Fibroblast of pulmonary artery (primary cell): ENCODE results near the gene ATRN.
A peak's percentile ranks its signal among the peaks of the same experiment; 100 is the strongest.
"Not testable (repeated sequence)": the region's sequence is repeated elsewhere in the genome, so short reads cannot be mapped to it uniquely, and the experiment has no call there.

ENCODE experiments used
- DNase-seq: peaks from one replicate; pipeline ENCODE4 v3.0.0-alpha.2; 2010; ENCODE audit warnings: low read depth
- H3K4me3 ChIP-seq: replicated peaks from 2 replicates; pipeline ENCODE4 v1.5.1; 2011; ENCODE audit warnings: low read depth, mild to moderate bottlenecking, control low read depth, low read length, moderate library complexity
- TF ChIP-seq, protein P1 (sequence below): IDR thresholded peaks from 2 replicates; pipeline ENCODE4 v1.5.1; 2011; ENCODE audit warnings: mild to moderate bottlenecking, control low read depth, low read length, inconsistent platforms; ENCODE audit errors: missing control alignments

ATRN gene

GRCh38 chr20:3590164-3590563 is 119.3 kb downstream of the ATRN start:
- no peak overlapping the region for H3K4me3 ChIP-seq
- TF ChIP-seq, protein P1, sequence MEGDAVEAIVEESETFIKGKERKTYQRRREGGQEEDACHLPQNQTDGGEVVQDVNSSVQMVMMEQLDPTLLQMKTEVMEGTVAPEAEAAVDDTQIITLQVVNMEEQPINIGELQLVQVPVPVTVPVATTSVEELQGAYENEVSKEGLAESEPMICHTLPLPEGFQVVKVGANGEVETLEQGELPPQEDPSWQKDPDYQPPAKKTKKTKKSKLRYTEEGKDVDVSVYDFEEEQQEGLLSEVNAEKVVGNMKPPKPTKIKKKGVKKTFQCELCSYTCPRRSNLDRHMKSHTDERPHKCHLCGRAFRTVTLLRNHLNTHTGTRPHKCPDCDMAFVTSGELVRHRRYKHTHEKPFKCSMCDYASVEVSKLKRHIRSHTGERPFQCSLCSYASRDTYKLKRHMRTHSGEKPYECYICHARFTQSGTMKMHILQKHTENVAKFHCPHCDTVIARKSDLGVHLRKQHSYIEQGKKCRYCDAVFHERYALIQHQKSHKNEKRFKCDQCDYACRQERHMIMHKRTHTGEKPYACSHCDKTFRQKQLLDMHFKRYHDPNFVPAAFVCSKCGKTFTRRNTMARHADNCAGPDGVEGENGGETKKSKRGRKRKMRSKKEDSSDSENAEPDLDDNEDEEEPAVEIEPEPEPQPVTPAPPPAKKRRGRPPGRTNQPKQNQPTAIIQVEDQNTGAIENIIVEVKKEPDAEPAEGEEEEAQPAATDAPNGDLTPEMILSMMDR = no peak
- DNase-seq = no peak

DNA sequence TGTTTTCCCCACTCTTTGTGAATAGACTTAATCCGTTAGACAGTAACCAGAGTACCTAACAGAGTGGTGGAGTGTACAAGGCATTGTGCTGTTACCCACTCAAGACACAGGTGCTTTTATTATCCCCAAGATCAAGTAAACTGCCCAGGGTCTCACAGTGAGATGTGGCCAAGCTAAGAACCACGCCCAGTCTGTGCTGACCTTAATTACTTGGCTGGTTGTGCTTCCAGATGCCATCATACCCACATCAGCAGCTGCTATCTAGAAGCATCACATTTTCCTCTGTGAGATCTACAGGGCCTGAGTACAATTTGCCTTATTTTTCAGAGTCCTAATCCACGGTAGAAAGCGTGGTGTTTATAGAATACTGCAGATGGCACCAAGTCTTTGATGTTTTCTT is 122.1 kb downstream of the ATRN start:
- no peak overlapping the region for H3K4me3 ChIP-seq
- no peak for DNase-seq
- TF ChIP-seq, protein P1 = no peak

- TF ChIP-seq, protein P1 = no peak
- no peak for DNase-seq
- H3K4me3 ChIP-seq = no peak overlapping the region
Observed at GRCh38 chr20:3595541-3595940, 124.7 kb downstream of the ATRN start.

- DNase-seq = no peak
- TF ChIP-seq, protein P1 = no peak
- no peak overlapping the region for H3K4me3 ChIP-seq
Observed at GRCh38 chr20:3603108-3603507, 132.3 kb downstream of the ATRN start.

DNA sequence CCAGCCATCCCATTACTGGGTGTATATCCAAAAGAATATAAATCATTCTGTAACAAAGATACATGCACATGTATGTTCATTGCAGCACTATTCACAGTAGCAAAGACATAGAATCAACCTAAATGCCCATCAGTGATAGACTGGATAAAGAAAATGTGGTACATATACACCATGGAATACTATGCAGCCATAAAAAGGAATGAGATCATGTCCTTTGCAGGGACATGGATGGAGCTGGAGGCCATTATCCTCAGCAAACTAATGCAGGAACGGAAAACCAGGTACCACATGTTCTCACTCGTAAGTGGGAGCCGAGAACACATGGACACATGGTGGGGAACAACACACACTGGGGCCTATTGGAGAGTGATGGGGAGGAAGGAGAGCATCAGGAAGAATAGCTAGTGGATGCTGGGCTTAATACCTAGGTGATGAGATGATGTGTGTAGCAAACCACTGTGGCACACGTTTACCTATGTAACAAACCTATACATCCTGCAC is 134.6 kb downstream of the ATRN start:
- H3K4me3 ChIP-seq, DNase-seq: not testable (repeated sequence)

- no peak overlapping the region for H3K4me3 ChIP-seq
- DNase-seq = peak; percentile 35
- TF ChIP-seq, protein P1 = no peak
Observed at GRCh38 chr20:3606021-3606420, 135.2 kb downstream of the ATRN start.

DNA sequence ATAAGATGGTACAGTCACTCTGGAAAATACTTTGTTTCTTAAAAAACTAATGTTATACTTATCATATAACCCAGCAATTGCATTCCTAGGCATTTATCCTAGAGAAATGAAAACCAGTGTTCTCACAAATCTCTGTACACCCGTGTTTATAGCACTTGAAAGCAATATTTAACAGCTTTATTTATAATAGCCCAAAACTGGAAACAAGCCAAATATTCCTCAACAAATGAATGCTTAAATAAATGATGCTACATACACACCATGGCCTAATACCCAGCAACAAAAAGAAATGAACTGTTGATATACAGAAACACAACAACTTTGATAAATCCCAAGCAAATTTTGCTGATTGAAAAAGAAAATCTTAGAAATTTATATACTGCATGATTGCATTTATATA is 141.1 kb downstream of the ATRN start:
- no peak overlapping the region for H3K4me3 ChIP-seq
- no peak for DNase-seq
- TF ChIP-seq, protein P1 = no peak
